Body of pancreas (tissue), 4 donors: ENCODE measurements around the gene HEATR5B. TPM values are rescaled to one million over a fixed set of nuclear protein-coding genes. Genes with fewer than 3 reads are reported as not detected.

Experiments
- ATAC-seq: fragments of 150-250 bp; one replicate; pipeline ENCODE4 v1.9.1; 2016
- DNase-seq, 4 donors: peaks; one replicate each; pipeline ENCODE4 v3.0.0-alpha.2; 2019
- H3K27ac ChIP-seq, 4 donors: fragments of 200-600 bp; sonication (generic); 1 replicate in 3 of 4; 2 replicates in 1 of 4; pipeline versions ENCODE4 v1.5.1 to v1.6.1; 2016 to 2019; ENCODE audit warnings: mild to moderate bottlenecking in 1 of 4, mixed read lengths in 1 of 4, moderate library complexity in 1 of 4
- H3K27me3 ChIP-seq, 2 donors: fragments of 200-600 bp; sonication (generic); one replicate each; pipeline ENCODE4 v1.6.0; 2016; ENCODE audit warnings: mild to moderate bottlenecking in 1 of 2
- H3K36me3 ChIP-seq, 2 donors: fragments of 200-600 bp; sonication (generic); replicated peaks in 1 of 2; 2 replicates each; pipeline ENCODE4 v1.5.1; 2016; ENCODE audit warnings: low read depth in 2 of 2; ENCODE audit not compliant: insufficient read depth in 1 of 2
- H3K4me1 ChIP-seq: fragments of 200-600 bp; sonication (generic); one replicate; pipeline ENCODE4 v1.6.0; 2016
- H3K4me3 ChIP-seq, 2 donors: fragments of 200-600 bp; sonication (generic); 1 replicate in 1 of 2; 2 replicates in 1 of 2; pipeline ENCODE4 v1.5.1; 2016 to 2019
- H3K9me3 ChIP-seq, 3 donors: fragments of 200-600 bp; sonication (generic); 1 replicate in 2 of 3; 2 replicates in 1 of 3; pipeline ENCODE4 v1.5.1; 2016
- CTCF ChIP-seq, 7 experiments: fragments of 450-650 bp in 4 of 7; fragments of 200-600 bp in 3 of 7; sonication (generic) in 3 of 7; IDR thresholded peaks; one replicate each; pipeline ENCODE4 v1.5.1; 2016 to 2019; ENCODE audit warnings: antibody characterized with exemption in 7 of 7
- POLR2A ChIP-seq, 3 donors: fragments of 450-650 bp; IDR thresholded peaks; one replicate each; pipeline ENCODE4 v1.6.1; 2016; ENCODE audit warnings: antibody characterized with exemption in 3 of 3, mild to moderate bottlenecking in 2 of 3
- WGBS, 2 donors: methylation state at CpG; one replicate each; pipeline ENCODE4 v1.1.5; 2017; 5-methylcytosine and 5-hydroxymethylcytosine counted together
- intact Hi-C: fragments of 100-400 bp; cut with DNase I; formaldehyde crosslinking; loops from one replicate; pipeline ENCODE4 v1.15.1; 2023
- total RNA-seq, 2 donors: library from RNA; depleted of rRNA; stranded (reverse); fragments of >200 nt; gene quantifications; one replicate each; pipeline ENCODE4 v1.1.0, GENCODE V29; 2016

The HEATR5B gene
- total RNA-seq, 2 donors from 2014 or later, result 44.8 to 51.9 TPM

GRCh38 chr2:37061776-37062175 is 22.4 kb downstream of the HEATR5B start:
- H3K36me3 ChIP-seq, result peaks cover 0 to 29% of the 10 kb centered on the region in 2 donors
- no peak overlapping the region for H3K27ac ChIP-seq
- WGBS, 2 donors, result 94 to 99% methylated on average over 5 of the region's 5 CpGs
- H3K9me3 ChIP-seq, result no peaks in the 10 kb centered on the region
- TF ChIP-seq POLR2A (IDR thresholded peaks at IDR 0.05) (no peak), CTCF (IDR thresholded peaks at IDR 0.05) (no peak)
- ATAC-seq (no peak), DNase-seq (no peak)
- intact Hi-C loops, result no loop called here
- no peaks in the 10 kb centered on the region for H3K27me3 ChIP-seq
- H3K4me3 ChIP-seq, result no peak overlapping the region
- H3K4me1 ChIP-seq, result no peaks in the 10 kb centered on the region

GRCh38 chr2:37061013-37061711 is 23.0 kb downstream of the HEATR5B start:
- H3K27me3 ChIP-seq, result no peaks in the 10 kb centered on the region
- intact Hi-C loops, result no loop called here
- H3K27ac ChIP-seq, result no peak overlapping the region
- ATAC-seq, result no peak
- no peaks in the 10 kb centered on the region for H3K9me3 ChIP-seq
- H3K36me3 ChIP-seq, result peaks cover 0 to 32% of the 10 kb centered on the region in 2 donors
- TF ChIP-seq CTCF (IDR thresholded peaks at IDR 0.05) (no peak), POLR2A (IDR thresholded peaks at IDR 0.05) (no peak)
- H3K4me1 ChIP-seq, result no peaks in the 10 kb centered on the region
- DNase-seq, result no peak
- H3K4me3 ChIP-seq, result no peak overlapping the region

- Histone ChIP-seq H3K4me1 (no peaks in the 10 kb centered on the region), H3K27me3 (no peaks in the 10 kb centered on the region), H3K4me3 (no peak overlapping the region), H3K9me3 (no peaks in the 10 kb centered on the region), H3K27ac (no peak overlapping the region), H3K36me3 (peaks cover 3 to 34% of the 10 kb centered on the region in 2 donors)
- no peak for ATAC-seq
- no peak for DNase-seq
- TF ChIP-seq POLR2A (IDR thresholded peaks at IDR 0.05) (no peak), CTCF (IDR thresholded peaks at IDR 0.05) (no peak)
- 91 to 95% methylated on average over 7 of the region's 7 CpGs for WGBS, 2 donors
- intact Hi-C loops, result no loop called here
Measured at GRCh38 chr2:37060446-37060845, 23.7 kb downstream of the HEATR5B start.

GRCh38 chr2:37059841-37060240 is 24.3 kb downstream of the HEATR5B start:
- H3K27me3 ChIP-seq, result no peaks in the 10 kb centered on the region
- no peak for DNase-seq
- intact Hi-C loops, result no loop called here
- H3K9me3 ChIP-seq, result no peaks in the 10 kb centered on the region
- no peak overlapping the region for H3K27ac ChIP-seq
- TF ChIP-seq POLR2A (IDR thresholded peaks at IDR 0.05) (no peak), CTCF (IDR thresholded peaks at IDR 0.05) (no peak)
- H3K4me3 ChIP-seq, result no peak overlapping the region
- 82 to 84% methylated on average over 3 of the region's 3 CpGs for WGBS, 2 donors
- no peaks in the 10 kb centered on the region for H3K4me1 ChIP-seq
- ATAC-seq, result no peak
- peaks cover 5 to 30% of the 10 kb centered on the region in 2 donors for H3K36me3 ChIP-seq
